ENCODE data around the gene KCTD20.
"Not testable (repeated sequence)": the region's sequence is repeated elsewhere in the genome, so short reads cannot be mapped to it uniquely, and the experiment has no call there.

KCTD20 gene

GRCh38 chr6:36442671-36443470 lies at the start of gene KCTD20, which contains the start of gene PXT1:
TSS of gene KCTD20 (plus strand) at chr6:36443000. CDS start at chr6:36470098, 27,098 bp downstream.
TSS of gene PXT1 (minus strand) at chr6:36442854. CDS start at chr6:36426082, 16,772 bp downstream.
- peak; percentile 89 for DNase-seq (ENCODE audit: low spot score)

- DNase-seq (ENCODE audit: low spot score) = no peak
Observed at GRCh38 chr6:36399970-36400369, 42.8 kb upstream of the KCTD20 start.

- no peak for DNase-seq (ENCODE audit: low spot score)
Observed at GRCh38 chr6:36402481-36402880, 40.3 kb upstream of the KCTD20 start.

- no peak for DNase-seq (ENCODE audit: low spot score)
Observed at GRCh38 chr6:36404164-36404563, 38.6 kb upstream of the KCTD20 start.

GRCh38 chr6:36409718-36410117 lies 33.1 kb upstream of the KCTD20 start:
- not testable (repeated sequence) for DNase-seq (ENCODE audit: low spot score)

GRCh38 chr6:36413489-36414480 lies 29.0 kb upstream of the KCTD20 start:
- no peak for DNase-seq (ENCODE audit: low spot score)

GRCh38 chr6:36414481-36414880 lies 28.3 kb upstream of the KCTD20 start:
- no peak for DNase-seq (ENCODE audit: low spot score)

GRCh38 chr6:36418558-36418957 lies 24.2 kb upstream of the KCTD20 start:
- no peak for DNase-seq (ENCODE audit: low spot score)

- no peak for DNase-seq (ENCODE audit: low spot score)
Observed at GRCh38 chr6:36419310-36419709, 23.5 kb upstream of the KCTD20 start.

- DNase-seq (ENCODE audit: low spot score) = no peak
Observed at GRCh38 chr6:36422714-36423100, 20.1 kb upstream of the KCTD20 start.

- DNase-seq (ENCODE audit: low spot score) = peak; percentile 98
Observed at GRCh38 chr6:36423101-36423824, 19.5 kb upstream of the KCTD20 start.

- DNase-seq (ENCODE audit: low spot score) = no peak
Observed at GRCh38 chr6:36426622-36427021, 16.2 kb upstream of the KCTD20 start.

GRCh38 chr6:36428911-36429310 lies 13.9 kb upstream of the KCTD20 start:
- no peak for DNase-seq (ENCODE audit: low spot score)

- no peak for DNase-seq (ENCODE audit: low spot score)
Observed at GRCh38 chr6:36430351-36430750, 12.4 kb upstream of the KCTD20 start.

GRCh38 chr6:36431197-36431596 lies 11.6 kb upstream of the KCTD20 start:
- DNase-seq (ENCODE audit: low spot score) = no peak

GRCh38 chr6:36432151-36432671 lies 10.6 kb upstream of the KCTD20 start:
- no peak for DNase-seq (ENCODE audit: low spot score)

GRCh38 chr6:36436466-36436865 lies 6.3 kb upstream of the KCTD20 start:
- DNase-seq (ENCODE audit: low spot score) = no peak

- DNase-seq (ENCODE audit: low spot score) = peak; percentile 93
Observed at GRCh38 chr6:36441307-36441894, 1.4 kb upstream of the KCTD20 start.

GRCh38 chr6:36442103-36442670 lies 613 bp upstream of the KCTD20 start:
- DNase-seq (ENCODE audit: low spot score) = no peak

- DNase-seq (ENCODE audit: low spot score) = peak; percentile 23
Observed at GRCh38 chr6:36443471-36444428, 950 bp downstream of the KCTD20 start.
